Measurements from ENCODE around the gene CMC1.

Gene CMC1

GRCh38 chr3:28295898-28296490 is 54.6 kb downstream of the CMC1 start:
- no peaks in the 10 kb centered on the region for H3K9me3 Mint-ChIP-seq
- H3K27me3 Mint-ChIP-seq: no peaks in the 10 kb centered on the region
- intact Hi-C loops (cut with micrococcal nuclease): no loop called here
- H3K4me1 Mint-ChIP-seq (ENCODE audit: low read depth): peaks cover 23% of the 10 kb centered on the region
- H3K27ac Mint-ChIP-seq: peak overlapping the region; percentile 63
- H3K4me3 Mint-ChIP-seq: no peak overlapping the region
- peaks cover 7% of the 10 kb centered on the region for H3K36me3 Mint-ChIP-seq (ENCODE audit: low read depth)

GRCh38 chr3:28299705-28300104 is 58.3 kb downstream of the CMC1 start:
- intact Hi-C loops (cut with micrococcal nuclease): no loop called here
- Mint-ChIP-seq H3K27ac (no peak overlapping the region), H3K9me3 (no peaks in the 10 kb centered on the region), H3K4me3 (no peak overlapping the region), H3K4me1 (ENCODE audit: low read depth) (peaks cover 11% of the 10 kb centered on the region), H3K27me3 (no peaks in the 10 kb centered on the region), H3K36me3 (ENCODE audit: low read depth) (peaks cover 12% of the 10 kb centered on the region)

- peaks cover 7% of the 10 kb centered on the region for H3K4me1 Mint-ChIP-seq (ENCODE audit: low read depth)
- no peaks in the 10 kb centered on the region for H3K9me3 Mint-ChIP-seq
- H3K4me3 Mint-ChIP-seq: no peak overlapping the region
- no peak overlapping the region for H3K27ac Mint-ChIP-seq
- H3K36me3 Mint-ChIP-seq (ENCODE audit: low read depth): peaks cover 12% of the 10 kb centered on the region
- no peaks in the 10 kb centered on the region for H3K27me3 Mint-ChIP-seq
- intact Hi-C loops (cut with micrococcal nuclease): no loop called here
These were observed 59.0 kb downstream of the CMC1 start for GRCh38 chr3:28300345-28300962.

GRCh38 chr3:28301688-28302087 is 60.3 kb downstream of the CMC1 start:
- Mint-ChIP-seq H3K27me3 (no peaks in the 10 kb centered on the region), H3K27ac (no peak overlapping the region), H3K36me3 (ENCODE audit: low read depth) (peaks cover 12% of the 10 kb centered on the region), H3K9me3 (no peaks in the 10 kb centered on the region), H3K4me3 (no peak overlapping the region), H3K4me1 (ENCODE audit: low read depth) (peaks cover 5% of the 10 kb centered on the region)
- intact Hi-C loops (cut with micrococcal nuclease): no loop called here

GRCh38 chr3:28308196-28308595 is 66.8 kb downstream of the CMC1 start:
- H3K27me3 Mint-ChIP-seq: no peaks in the 10 kb centered on the region

GRCh38 chr3:28315711-28316110 is 74.3 kb downstream of the CMC1 start:
- Mint-ChIP-seq H3K27me3 (no peaks in the 10 kb centered on the region), H3K36me3 (ENCODE audit: low read depth) (peaks cover 17% of the 10 kb centered on the region), H3K27ac (no peak overlapping the region), H3K4me3 (no peak overlapping the region), H3K4me1 (ENCODE audit: low read depth) (no peaks in the 10 kb centered on the region), H3K9me3 (no peaks in the 10 kb centered on the region)
- intact Hi-C loops (cut with micrococcal nuclease): no loop called here

More at GRCh38 chr3:28308196-28308595, 66.8 kb downstream of the CMC1 start:
- intact Hi-C loops (cut with micrococcal nuclease): no loop called here
- Mint-ChIP-seq H3K4me3 (no peak overlapping the region), H3K4me1 (ENCODE audit: low read depth) (peaks cover 6% of the 10 kb centered on the region), H3K27ac (no peak overlapping the region), H3K9me3 (no peaks in the 10 kb centered on the region), H3K36me3 (ENCODE audit: low read depth) (peaks cover 9% of the 10 kb centered on the region)

- no peak overlapping the region for H3K4me3 Mint-ChIP-seq
- no peaks in the 10 kb centered on the region for H3K9me3 Mint-ChIP-seq
- peaks cover 23% of the 10 kb centered on the region for H3K36me3 Mint-ChIP-seq (ENCODE audit: low read depth)
- H3K27ac Mint-ChIP-seq: no peak overlapping the region
- H3K4me1 Mint-ChIP-seq (ENCODE audit: low read depth): no peaks in the 10 kb centered on the region
- H3K27me3 Mint-ChIP-seq: no peaks in the 10 kb centered on the region
- intact Hi-C loops (cut with micrococcal nuclease): no loop called here
These were observed 74.8 kb downstream of the CMC1 start for GRCh38 chr3:28316226-28316625.

- intact Hi-C loops (cut with micrococcal nuclease): no loop called here
- H3K27ac Mint-ChIP-seq: no peak overlapping the region
- no peak overlapping the region for H3K4me3 Mint-ChIP-seq
- no peaks in the 10 kb centered on the region for H3K4me1 Mint-ChIP-seq (ENCODE audit: low read depth)
- H3K27me3 Mint-ChIP-seq: no peaks in the 10 kb centered on the region
- H3K36me3 Mint-ChIP-seq (ENCODE audit: low read depth): peaks cover 27% of the 10 kb centered on the region
- no peaks in the 10 kb centered on the region for H3K9me3 Mint-ChIP-seq
These were observed 76.1 kb downstream of the CMC1 start for GRCh38 chr3:28317438-28318022.

- H3K36me3 Mint-ChIP-seq (ENCODE audit: low read depth): peaks cover 53% of the 10 kb centered on the region
- no peaks in the 10 kb centered on the region for H3K4me1 Mint-ChIP-seq (ENCODE audit: low read depth)
- H3K27ac Mint-ChIP-seq: no peak overlapping the region
- H3K9me3 Mint-ChIP-seq: no peaks in the 10 kb centered on the region
- no peak overlapping the region for H3K4me3 Mint-ChIP-seq
- intact Hi-C loops (cut with micrococcal nuclease): no loop called here
- H3K27me3 Mint-ChIP-seq: no peaks in the 10 kb centered on the region
These were observed 79.6 kb downstream of the CMC1 start for GRCh38 chr3:28320981-28321380.

- intact Hi-C loops (cut with micrococcal nuclease): no loop called here
- H3K4me1 Mint-ChIP-seq (ENCODE audit: low read depth): no peaks in the 10 kb centered on the region
- no peaks in the 10 kb centered on the region for H3K9me3 Mint-ChIP-seq
- no peaks in the 10 kb centered on the region for H3K27me3 Mint-ChIP-seq
- no peak overlapping the region for H3K27ac Mint-ChIP-seq
- H3K36me3 Mint-ChIP-seq (ENCODE audit: low read depth): peaks cover 53% of the 10 kb centered on the region
- H3K4me3 Mint-ChIP-seq: no peak overlapping the region
These were observed 81.0 kb downstream of the CMC1 start for GRCh38 chr3:28322464-28322863.

GRCh38 chr3:28326458-28326926 is 85.1 kb downstream of the CMC1 start:
- intact Hi-C loops (cut with micrococcal nuclease): no loop called here
- Mint-ChIP-seq H3K4me1 (ENCODE audit: low read depth) (no peaks in the 10 kb centered on the region), H3K4me3 (no peak overlapping the region), H3K27ac (no peak overlapping the region), H3K27me3 (no peaks in the 10 kb centered on the region), H3K9me3 (no peaks in the 10 kb centered on the region), H3K36me3 (ENCODE audit: low read depth) (peaks cover 34% of the 10 kb centered on the region)

- Mint-ChIP-seq H3K9me3 (no peaks in the 10 kb centered on the region), H3K27ac (no peak overlapping the region), H3K36me3 (ENCODE audit: low read depth) (peaks cover 31% of the 10 kb centered on the region), H3K27me3 (no peaks in the 10 kb centered on the region), H3K4me1 (ENCODE audit: low read depth) (no peaks in the 10 kb centered on the region), H3K4me3 (no peak overlapping the region)
- intact Hi-C loops (cut with micrococcal nuclease): loop anchor here (1.0 to 2.0 kb wide), 2 partner anchors 414 to 616 kb away; no protein-coding TSS in a partner anchor
These were observed 87.1 kb downstream of the CMC1 start for GRCh38 chr3:28328188-28329151.

GRCh38 chr3:28334552-28334951 is 93.1 kb downstream of the CMC1 start:
- Mint-ChIP-seq H3K27me3 (no peaks in the 10 kb centered on the region), H3K36me3 (ENCODE audit: low read depth) (peaks cover 39% of the 10 kb centered on the region), H3K27ac (no peak overlapping the region), H3K9me3 (no peaks in the 10 kb centered on the region), H3K4me3 (no peak overlapping the region), H3K4me1 (ENCODE audit: low read depth) (no peaks in the 10 kb centered on the region)
- intact Hi-C loops (cut with micrococcal nuclease): loop anchor here (5.0 kb wide), 1 partner anchor 1202 kb away; no protein-coding TSS in a partner anchor

GRCh38 chr3:28335246-28335645 is 93.8 kb downstream of the CMC1 start:
- Mint-ChIP-seq H3K4me1 (ENCODE audit: low read depth) (no peaks in the 10 kb centered on the region), H3K27ac (no peak overlapping the region), H3K4me3 (no peak overlapping the region), H3K27me3 (no peaks in the 10 kb centered on the region), H3K36me3 (ENCODE audit: low read depth) (peaks cover 41% of the 10 kb centered on the region), H3K9me3 (no peaks in the 10 kb centered on the region)
- intact Hi-C loops (cut with micrococcal nuclease): no loop called here
